Adrenal gland (tissue), 5 donors: ENCODE results near the gene PROK1.

Experiments used
- POLR2A ChIP-seq, 2 donors: fragments of 450-650 bp; IDR thresholded peaks; one replicate each; pipeline ENCODE4 v1.6.1; 2017; ENCODE audit warnings: antibody characterized with exemption in 2 of 2, mild to moderate bottlenecking in 2 of 2, moderate library complexity in 1 of 2
- TF ChIP-seq, protein P1 (sequence below), 6 experiments: fragments of 450-650 bp in 4 of 6; fragments of 200-600 bp in 2 of 6; sonication (generic) in 1 of 6; IDR thresholded peaks; 1 replicate in 5 of 6; 2 replicates in 1 of 6; pipeline versions ENCODE4 v1.5.1 to v1.8.0; 2016 to 2021; ENCODE audit warnings: antibody characterized with exemption in 6 of 6, mild to moderate bottlenecking in 2 of 6, moderate library complexity in 1 of 6
- donor health status: DM: no; HTN: no; CAD: no.

DNA sequence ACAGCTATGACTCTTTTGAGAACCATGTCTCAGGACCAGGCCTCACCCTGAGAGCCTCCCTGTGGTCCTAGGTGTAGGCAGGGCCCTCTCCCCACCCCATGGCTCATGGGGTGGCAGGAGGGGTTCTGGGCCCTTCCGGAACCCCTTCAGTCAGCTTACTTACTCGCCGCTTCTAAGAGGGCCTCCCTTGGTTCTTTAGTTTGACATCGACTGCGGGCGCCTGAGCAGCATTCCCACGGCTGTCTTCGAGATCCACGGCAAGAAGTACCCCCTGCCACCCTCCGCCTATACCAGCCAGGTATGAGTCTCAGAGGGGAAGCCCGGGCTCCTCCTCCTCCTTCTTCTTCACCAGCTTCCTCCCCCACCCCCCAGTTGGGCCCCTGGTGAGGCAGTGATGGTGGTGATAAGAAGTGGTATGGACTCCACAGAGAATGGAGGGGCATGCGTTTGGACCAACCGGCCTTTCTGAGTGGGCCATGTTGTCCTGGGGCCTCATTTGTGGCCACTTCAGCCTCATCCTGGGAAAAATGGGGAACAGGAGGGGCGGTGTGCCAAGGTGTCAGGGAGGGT is 39.1 kb downstream of the PROK1 start:
- TF ChIP-seq, protein P1, sequence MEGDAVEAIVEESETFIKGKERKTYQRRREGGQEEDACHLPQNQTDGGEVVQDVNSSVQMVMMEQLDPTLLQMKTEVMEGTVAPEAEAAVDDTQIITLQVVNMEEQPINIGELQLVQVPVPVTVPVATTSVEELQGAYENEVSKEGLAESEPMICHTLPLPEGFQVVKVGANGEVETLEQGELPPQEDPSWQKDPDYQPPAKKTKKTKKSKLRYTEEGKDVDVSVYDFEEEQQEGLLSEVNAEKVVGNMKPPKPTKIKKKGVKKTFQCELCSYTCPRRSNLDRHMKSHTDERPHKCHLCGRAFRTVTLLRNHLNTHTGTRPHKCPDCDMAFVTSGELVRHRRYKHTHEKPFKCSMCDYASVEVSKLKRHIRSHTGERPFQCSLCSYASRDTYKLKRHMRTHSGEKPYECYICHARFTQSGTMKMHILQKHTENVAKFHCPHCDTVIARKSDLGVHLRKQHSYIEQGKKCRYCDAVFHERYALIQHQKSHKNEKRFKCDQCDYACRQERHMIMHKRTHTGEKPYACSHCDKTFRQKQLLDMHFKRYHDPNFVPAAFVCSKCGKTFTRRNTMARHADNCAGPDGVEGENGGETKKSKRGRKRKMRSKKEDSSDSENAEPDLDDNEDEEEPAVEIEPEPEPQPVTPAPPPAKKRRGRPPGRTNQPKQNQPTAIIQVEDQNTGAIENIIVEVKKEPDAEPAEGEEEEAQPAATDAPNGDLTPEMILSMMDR (IDR thresholded peaks at IDR 0.05) = no peak
- TF ChIP-seq POLR2A (IDR thresholded peaks at IDR 0.05) = no peak
